Large intestine (tissue), 3 donors: ENCODE data around the gene HADHB. TPM values are rescaled to one million over a fixed set of nuclear protein-coding genes. Genes with fewer than 3 reads are reported as not detected.
"Not testable (repeated sequence)": the region's sequence is repeated elsewhere in the genome, so short reads cannot be mapped to it uniquely, and the experiment has no call there.

Source experiments
- DNase-seq, 2 donors: peaks; one replicate each; pipeline versions ENCODE4 v3.0.0 to v3.0.0-alpha.2; 2013
- H3K27ac ChIP-seq: one replicate; pipeline ENCODE4 v1.5.1; 2013; ENCODE audit warnings: low read length
- H3K27me3 ChIP-seq: 2 replicates; pipeline ENCODE4 v1.6.1; 2013; ENCODE audit warnings: low read length; ENCODE audit not compliant: control insufficient read depth, insufficient read depth
- H3K36me3 ChIP-seq: 2 replicates; pipeline ENCODE4 v1.6.1; 2013; ENCODE audit warnings: low read length; ENCODE audit not compliant: control insufficient read depth, insufficient read depth
- H3K4me1 ChIP-seq: one replicate; pipeline ENCODE4 v1.6.1; 2013; ENCODE audit warnings: low read length; ENCODE audit not compliant: control insufficient read depth, insufficient read depth
- H3K4me3 ChIP-seq: one replicate; pipeline ENCODE4 v1.5.1; 2013; ENCODE audit warnings: low read length
- H3K9me3 ChIP-seq: one replicate; pipeline ENCODE4 v1.6.1; 2013; ENCODE audit warnings: mild to moderate bottlenecking, low read depth, low read length, moderate library complexity; ENCODE audit not compliant: control insufficient read depth
- WGBS: methylation state at CpG from one replicate; pipeline ENCODE4 v1.1.5; 2013; ENCODE audit warnings: low lambda C conversion rate; ENCODE audit not compliant: insufficient coverage; 5-methylcytosine and 5-hydroxymethylcytosine counted together
- polyA plus RNA-seq: library from polyadenylated mRNA; unstranded; fragments of 120-200 nt; gene quantifications from one replicate; pipeline ENCODE4 v1.2.1, GENCODE V29; 2013

Gene HADHB
- polyA plus RNA-seq, 1 donor = 115 TPM

DNA sequence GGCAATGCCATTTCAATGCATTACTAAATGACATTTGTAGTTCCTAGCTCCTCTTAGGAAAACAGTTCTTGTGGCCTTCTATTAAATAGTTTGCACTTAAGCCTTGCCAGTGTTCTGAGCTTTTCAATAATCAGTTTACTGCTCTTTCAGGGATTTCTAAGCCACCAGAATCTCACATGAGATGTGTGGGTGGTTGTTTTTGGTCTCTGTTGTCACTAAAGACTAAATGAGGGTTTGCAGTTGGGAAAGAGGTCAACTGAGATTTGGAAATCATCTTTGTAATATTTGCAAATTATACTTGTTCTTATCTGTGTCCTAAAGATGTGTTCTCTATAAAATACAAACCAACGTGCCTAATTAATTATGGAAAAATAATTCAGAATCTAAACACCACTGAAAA, 45.3 kb downstream of the HADHB start:
- H3K4me1 ChIP-seq = no peaks in the 10 kb centered on the region
- no peaks in the 10 kb centered on the region for H3K9me3 ChIP-seq
- H3K27me3 ChIP-seq = no peaks in the 10 kb centered on the region
- no peak overlapping the region for H3K27ac ChIP-seq
- H3K36me3 ChIP-seq = peaks cover 25% of the 10 kb centered on the region
- no peak overlapping the region for H3K4me3 ChIP-seq
- no peak for DNase-seq
- WGBS = 100% methylated on average over 1 of the region's 1 CpG

GRCh38 chr2:26292646-26293045, 47.9 kb downstream of the HADHB start:
- no peaks in the 10 kb centered on the region for H3K9me3 ChIP-seq
- H3K27me3 ChIP-seq = peaks cover 20% of the 10 kb centered on the region
- no peak overlapping the region for H3K27ac ChIP-seq
- H3K4me3 ChIP-seq = no peak overlapping the region
- WGBS = no CpG with 5 or more reads among the region's 6 CpGs
- no peaks in the 10 kb centered on the region for H3K4me1 ChIP-seq
- peaks cover 16% of the 10 kb centered on the region for H3K36me3 ChIP-seq
- DNase-seq = no peak

DNA sequence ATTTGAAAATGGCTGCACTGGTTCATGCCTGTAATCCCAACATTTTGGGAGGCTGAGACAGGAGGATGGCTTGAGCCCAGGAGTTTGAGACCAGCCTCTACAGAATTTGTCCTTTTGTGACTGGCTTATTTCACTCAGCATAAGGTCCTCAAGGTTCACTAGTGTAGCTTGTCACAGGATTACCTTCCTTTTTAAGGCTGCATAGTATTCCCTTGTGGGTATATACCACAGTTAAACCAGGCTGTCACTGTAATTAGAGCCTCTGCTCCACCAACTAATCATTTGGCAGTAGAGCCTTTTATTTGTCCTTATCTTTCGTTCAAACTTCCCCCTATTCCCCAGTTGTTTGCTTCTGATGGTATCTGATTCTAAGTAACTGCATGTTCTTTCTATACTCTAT, 50.8 kb downstream of the HADHB start:
- Histone ChIP-seq H3K9me3 (no peaks in the 10 kb centered on the region), H3K27ac (no peak overlapping the region), H3K4me3 (no peak overlapping the region), H3K36me3 (peaks cover 3% of the 10 kb centered on the region), H3K4me1 (peaks cover 12% of the 10 kb centered on the region), H3K27me3 (peaks cover 36% of the 10 kb centered on the region)
- WGBS = 78% methylated on average over 1 of the region's 1 CpG
- no peak for DNase-seq

- DNase-seq = no peak
- WGBS = 100% methylated on average over 1 of the region's 3 CpGs
- H3K27me3 ChIP-seq = peaks cover 37% of the 10 kb centered on the region
Measured at GRCh38 chr2:26297061-26297460, 52.3 kb downstream of the HADHB start.

GRCh38 chr2:26298286-26298637, 53.5 kb downstream of the HADHB start:
- no peaks in the 10 kb centered on the region for H3K36me3 ChIP-seq
- no peaks in the 10 kb centered on the region for H3K9me3 ChIP-seq
- H3K4me1 ChIP-seq = peaks cover 12% of the 10 kb centered on the region
- H3K4me3 ChIP-seq = peak overlapping the region; percentile 27
- DNase-seq = no peak
- WGBS = no CpG with 5 or more reads among the region's 17 CpGs
- no peak overlapping the region for H3K27ac ChIP-seq
- H3K27me3 ChIP-seq = peaks cover 39% of the 10 kb centered on the region

More at GRCh38 chr2:26297061-26297460, 52.3 kb downstream of the HADHB start:
- Histone ChIP-seq H3K4me3 (no peak overlapping the region), H3K9me3 (no peaks in the 10 kb centered on the region), H3K36me3 (no peaks in the 10 kb centered on the region), H3K27ac (no peak overlapping the region), H3K4me1 (peaks cover 12% of the 10 kb centered on the region)

GRCh38 chr2:26298638-26299393, 54.1 kb downstream of the HADHB start:
- WGBS = 13% methylated on average over 7 of the region's 30 CpGs
- no peaks in the 10 kb centered on the region for H3K36me3 ChIP-seq
- no peaks in the 10 kb centered on the region for H3K9me3 ChIP-seq
- no peak overlapping the region for H3K27ac ChIP-seq
- peak in 1 of 2 donors; percentile 46 for DNase-seq
- H3K27me3 ChIP-seq = peaks cover 39% of the 10 kb centered on the region
- H3K4me3 ChIP-seq = peak overlapping the region; percentile 27
- H3K4me1 ChIP-seq = peaks cover 12% of the 10 kb centered on the region

DNA sequence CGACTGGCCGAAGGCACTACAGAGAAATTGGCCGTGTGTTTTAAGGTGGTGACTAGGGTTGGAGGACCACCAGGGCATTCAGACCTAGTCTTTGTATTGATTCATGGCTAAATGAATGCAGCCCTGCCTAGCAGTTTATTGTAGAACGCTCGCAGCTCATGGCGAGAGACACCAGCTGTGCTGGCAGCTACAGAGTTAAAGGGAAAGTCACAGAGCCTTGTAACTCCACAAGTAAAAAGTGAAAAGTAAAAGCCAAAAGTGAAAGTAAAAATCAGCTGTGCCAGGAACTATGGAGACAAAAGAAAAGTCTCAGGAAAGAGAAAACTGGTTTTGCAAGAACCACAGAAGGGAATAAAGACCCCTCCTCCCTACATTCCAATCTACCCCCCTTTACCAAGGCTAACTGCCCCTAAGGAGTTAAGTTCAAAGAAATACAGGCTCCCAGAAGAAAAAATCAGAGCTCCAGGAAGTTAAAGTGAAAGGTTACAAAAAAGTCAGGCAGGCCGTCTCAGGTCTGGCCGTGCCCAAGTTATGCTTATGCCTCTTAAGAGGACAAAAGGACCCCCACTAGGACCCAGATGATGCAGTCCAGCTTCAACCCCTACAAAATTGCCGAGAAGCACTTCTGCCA, 54.8 kb downstream of the HADHB start:
- WGBS = no CpG with 5 or more reads among the region's 9 CpGs
- Histone ChIP-seq H3K4me1 (peaks cover 12% of the 10 kb centered on the region), H3K36me3 (no peaks in the 10 kb centered on the region), H3K27me3 (peaks cover 39% of the 10 kb centered on the region), H3K9me3 (no peaks in the 10 kb centered on the region), H3K4me3 (peak overlapping the region; percentile 27), H3K27ac (peak overlapping the region; percentile 8)
- peak; percentile 32 to 78 for DNase-seq

- no peaks in the 10 kb centered on the region for H3K9me3 ChIP-seq
- H3K4me1 ChIP-seq = peaks cover 12% of the 10 kb centered on the region
- peaks cover 35% of the 10 kb centered on the region for H3K27me3 ChIP-seq
- DNase-seq = peak in 1 of 2 donors; percentile 9
- 72% methylated on average over 6 of the region's 22 CpGs for WGBS
- H3K27ac ChIP-seq = no peak overlapping the region
- peak overlapping the region; percentile 27 for H3K4me3 ChIP-seq
- H3K36me3 ChIP-seq = no peaks in the 10 kb centered on the region
Measured at GRCh38 chr2:26300234-26300925, 55.6 kb downstream of the HADHB start.

DNA sequence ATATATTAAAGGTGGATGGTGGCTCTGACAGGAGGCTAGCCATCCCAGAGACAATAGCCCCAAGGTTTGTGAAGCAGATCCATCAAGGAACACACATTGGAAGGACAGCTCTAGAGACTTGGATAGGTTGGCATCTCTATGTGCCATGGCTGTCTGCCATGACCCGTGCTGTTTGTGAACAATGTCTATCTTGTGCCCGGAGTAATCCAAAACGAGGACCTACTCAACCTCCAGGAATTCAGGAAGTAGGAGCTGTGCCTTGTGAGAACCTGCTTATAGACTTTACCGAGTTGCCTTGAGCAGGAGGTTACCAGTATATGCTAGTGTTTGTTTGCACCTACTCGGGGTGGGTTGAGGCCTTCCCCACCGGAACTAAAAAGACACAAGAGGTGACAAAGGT, 58.1 kb downstream of the HADHB start:
- no peak for DNase-seq
- Histone ChIP-seq H3K36me3 (no peaks in the 10 kb centered on the region), H3K9me3 (no peaks in the 10 kb centered on the region), H3K4me1 (peaks cover 12% of the 10 kb centered on the region), H3K4me3 (no peak overlapping the region), H3K27me3 (peaks cover 18% of the 10 kb centered on the region), H3K27ac (no peak overlapping the region)
- no CpG with 5 or more reads among the region's 6 CpGs for WGBS

GRCh38 chr2:26305094-26305493, 60.4 kb downstream of the HADHB start:
- WGBS = 100% methylated on average over 1 of the region's 7 CpGs
- H3K36me3 ChIP-seq, H3K9me3 ChIP-seq, H3K27me3 ChIP-seq, H3K27ac ChIP-seq, DNase-seq, H3K4me1 ChIP-seq, H3K4me3 ChIP-seq: not testable (repeated sequence)
